ENCODE results near the gene NUB1.

NUB1 gene

GRCh38 chr7:151384776-151385625, 43.4 kb downstream of the NUB1 start:
- H3K27ac Mint-ChIP-seq: no peak overlapping the region

GRCh38 chr7:151385626-151386300, 44.2 kb downstream of the NUB1 start:
- DNase-seq (ENCODE audit: low spot score in 2 of 2) (no peak), ATAC-seq (no peak)
- no peaks in the 10 kb centered on the region for H3K9me3 Mint-ChIP-seq
- no peak overlapping the region for H3K27ac Mint-ChIP-seq
- peaks cover 11% of the 10 kb centered on the region for H3K4me1 Mint-ChIP-seq
- H3K4me3 Mint-ChIP-seq: no peak overlapping the region
- no peaks in the 10 kb centered on the region for H3K36me3 Mint-ChIP-seq

More at GRCh38 chr7:151384776-151385625, 43.4 kb downstream of the NUB1 start:
- DNase-seq (ENCODE audit: low spot score in 2 of 2): no peak
- Mint-ChIP-seq H3K4me1 (peaks cover 14% of the 10 kb centered on the region), H3K36me3 (no peaks in the 10 kb centered on the region), H3K4me3 (no peak overlapping the region), H3K9me3 (no peaks in the 10 kb centered on the region)
- no peak for ATAC-seq

- no peak overlapping the region for H3K27ac Mint-ChIP-seq
- peaks cover 7% of the 10 kb centered on the region for H3K4me1 Mint-ChIP-seq
Measured at GRCh38 chr7:151386301-151387160, 44.9 kb downstream of the NUB1 start.

GRCh38 chr7:151387161-151388006, 45.8 kb downstream of the NUB1 start:
- H3K9me3 Mint-ChIP-seq: no peaks in the 10 kb centered on the region
- peaks cover 2% of the 10 kb centered on the region for H3K4me1 Mint-ChIP-seq
- DNase-seq (ENCODE audit: low spot score in 2 of 2) (no peak), ATAC-seq (peak; percentile 5)
- no peak overlapping the region for H3K27ac Mint-ChIP-seq
- no peak overlapping the region for H3K4me3 Mint-ChIP-seq
- H3K36me3 Mint-ChIP-seq: no peaks in the 10 kb centered on the region

More at GRCh38 chr7:151386301-151387160, 44.9 kb downstream of the NUB1 start:
- no peaks in the 10 kb centered on the region for H3K36me3 Mint-ChIP-seq
- H3K4me3 Mint-ChIP-seq: no peak overlapping the region
- no peak for DNase-seq (ENCODE audit: low spot score in 2 of 2)
- no peaks in the 10 kb centered on the region for H3K9me3 Mint-ChIP-seq
- no peak for ATAC-seq

- Mint-ChIP-seq H3K27ac (no peak overlapping the region), H3K4me3 (no peak overlapping the region), H3K9me3 (no peaks in the 10 kb centered on the region), H3K4me1 (peaks cover under 1% of the 10 kb centered on the region), H3K36me3 (no peaks in the 10 kb centered on the region)
- no peak for ATAC-seq
- no peak for DNase-seq (ENCODE audit: low spot score in 2 of 2)
Measured at GRCh38 chr7:151388007-151388297, 46.3 kb downstream of the NUB1 start.

- Mint-ChIP-seq H3K9me3 (no peaks in the 10 kb centered on the region), H3K4me3 (no peak overlapping the region), H3K27ac (no peak overlapping the region), H3K4me1 (peaks cover 5% of the 10 kb centered on the region), H3K36me3 (no peaks in the 10 kb centered on the region)
- no peak for DNase-seq (ENCODE audit: low spot score in 2 of 2)
- ATAC-seq: no peak
Measured at GRCh38 chr7:151388430-151388829, 46.8 kb downstream of the NUB1 start.

GRCh38 chr7:151389096-151389767, 47.6 kb downstream of the NUB1 start:
- peak overlapping the region; percentile 32 for H3K27ac Mint-ChIP-seq
- H3K36me3 Mint-ChIP-seq: no peaks in the 10 kb centered on the region
- DNase-seq (ENCODE audit: low spot score in 2 of 2) (no peak), ATAC-seq (no peak)
- no peak overlapping the region for H3K4me3 Mint-ChIP-seq
- H3K4me1 Mint-ChIP-seq: peaks cover 6% of the 10 kb centered on the region
- H3K9me3 Mint-ChIP-seq: no peaks in the 10 kb centered on the region

GRCh38 chr7:151389768-151390597, 48.4 kb downstream of the NUB1 start:
- ATAC-seq (no peak), DNase-seq (ENCODE audit: low spot score in 2 of 2) (no peak)
- no peaks in the 10 kb centered on the region for H3K36me3 Mint-ChIP-seq
- peaks cover 6% of the 10 kb centered on the region for H3K4me1 Mint-ChIP-seq
- H3K4me3 Mint-ChIP-seq: no peak overlapping the region
- no peaks in the 10 kb centered on the region for H3K9me3 Mint-ChIP-seq
- peak overlapping the region; percentile 32 for H3K27ac Mint-ChIP-seq

- no peaks in the 10 kb centered on the region for H3K36me3 Mint-ChIP-seq
- no peaks in the 10 kb centered on the region for H3K9me3 Mint-ChIP-seq
- H3K4me1 Mint-ChIP-seq: peaks cover 6% of the 10 kb centered on the region
- H3K27ac Mint-ChIP-seq: no peak overlapping the region
- H3K4me3 Mint-ChIP-seq: no peak overlapping the region
- ATAC-seq (no peak), DNase-seq (ENCODE audit: low spot score in 2 of 2) (no peak)
Measured at GRCh38 chr7:151390598-151391357, 49.2 kb downstream of the NUB1 start.

- no peak overlapping the region for H3K4me3 Mint-ChIP-seq
Measured at GRCh38 chr7:151391358-151391730, 49.7 kb downstream of the NUB1 start.

GRCh38 chr7:151392002-151392401, 50.4 kb downstream of the NUB1 start:
- Mint-ChIP-seq H3K27ac (no peak overlapping the region), H3K36me3 (no peaks in the 10 kb centered on the region), H3K4me1 (peaks cover 8% of the 10 kb centered on the region), H3K4me3 (no peak overlapping the region), H3K9me3 (no peaks in the 10 kb centered on the region)
- no peak for ATAC-seq
- DNase-seq (ENCODE audit: low spot score in 2 of 2): no peak

More at GRCh38 chr7:151391358-151391730, 49.7 kb downstream of the NUB1 start:
- Mint-ChIP-seq H3K36me3 (no peaks in the 10 kb centered on the region), H3K4me1 (peaks cover 6% of the 10 kb centered on the region), H3K9me3 (no peaks in the 10 kb centered on the region), H3K27ac (no peak overlapping the region)
- ATAC-seq: no peak
- DNase-seq (ENCODE audit: low spot score in 2 of 2): no peak

- Mint-ChIP-seq H3K4me3 (no peak overlapping the region), H3K9me3 (no peaks in the 10 kb centered on the region), H3K4me1 (peaks cover 12% of the 10 kb centered on the region), H3K27ac (no peak overlapping the region), H3K36me3 (no peaks in the 10 kb centered on the region)
- ATAC-seq: no peak
- DNase-seq (ENCODE audit: low spot score in 2 of 2): no peak
Measured at GRCh38 chr7:151392426-151392825, 50.8 kb downstream of the NUB1 start.
